NCI-H524 treated with DMSO at 0.1 percent for 48 hours (cell line): ENCODE data around the gene KRT81.
"Not testable (repeated sequence)": the region's sequence is repeated elsewhere in the genome, so short reads cannot be mapped to it uniquely, and the experiment has no call there.

Source experiments
- DNase-seq: peaks from one replicate; lab custom pipeline; 2025; lab: John Stamatoyannopoulos, UW

The KRT81 gene

DNA sequence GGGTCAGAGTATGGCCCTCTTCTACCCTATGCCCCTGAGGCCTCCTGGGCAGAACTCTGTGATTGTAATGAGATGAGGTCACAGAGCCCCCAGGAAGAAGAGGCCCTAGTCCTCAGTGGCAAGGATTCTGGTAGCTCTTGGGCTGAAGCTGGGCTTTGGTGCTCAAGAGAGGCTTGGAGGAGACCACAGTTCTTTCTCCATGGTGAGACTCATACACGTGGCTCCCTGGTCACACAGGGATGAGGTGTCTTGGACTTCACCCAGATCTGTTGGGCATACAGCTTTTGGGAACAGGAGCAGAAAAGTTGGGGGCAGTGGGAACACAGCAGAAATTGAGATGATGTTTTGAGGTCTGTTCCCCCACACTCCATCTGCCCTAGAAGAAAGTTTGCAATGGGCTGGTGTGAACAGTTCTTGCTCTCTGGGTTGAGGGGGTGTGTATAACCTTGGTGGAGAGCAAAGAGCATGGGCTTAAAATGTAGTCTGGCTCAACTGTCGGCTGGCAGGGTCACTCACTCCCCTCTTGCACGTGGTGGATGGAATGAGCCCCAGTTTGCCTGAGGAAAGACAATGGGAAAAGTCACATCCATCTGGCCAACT lies 16.7 kb downstream of the KRT81 start, which contains the start of gene KRT86:
Gene KRT86, plus strand, starts transcription at position 125 of the 600 bp plus-strand sequence. CDS start 27,272 bp downstream, outside the sequence.
- DNase-seq: no peak

DNA sequence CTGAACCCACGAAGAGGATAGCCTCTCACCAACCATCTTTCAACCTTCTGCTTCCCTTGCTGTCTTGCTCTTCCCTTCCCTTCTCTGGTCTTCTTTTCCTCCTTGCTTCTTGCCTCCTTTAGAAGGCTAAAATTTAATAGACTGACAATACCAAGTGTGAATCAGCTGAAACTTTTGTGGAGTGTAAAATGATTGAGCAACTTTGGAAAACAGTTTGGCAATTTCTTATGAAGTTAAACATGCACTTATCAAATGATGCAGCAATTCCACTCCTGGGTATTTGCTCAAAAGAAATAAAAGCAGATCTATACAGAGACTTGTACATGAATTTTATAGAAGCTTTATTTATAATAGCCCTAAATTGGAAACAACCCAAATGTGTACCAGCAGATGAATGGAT lies 20.2 kb downstream of the KRT81 start:
- no peak for DNase-seq

GRCh38 chr12:52270541-52271070 lies 20.7 kb downstream of the KRT81 start:
- no peak for DNase-seq

- DNase-seq: no peak
Measured at GRCh38 chr12:52268212-52268611, 23.1 kb downstream of the KRT81 start.

- no peak for DNase-seq
Measured at GRCh38 chr12:52267699-52268098, 23.6 kb downstream of the KRT81 start.

- DNase-seq: no peak
Measured at GRCh38 chr12:52267266-52267665, 24.1 kb downstream of the KRT81 start.

- no peak for DNase-seq
Measured at GRCh38 chr12:52266514-52266913, 24.8 kb downstream of the KRT81 start.

GRCh38 chr12:52264435-52264825 lies 26.9 kb downstream of the KRT81 start:
- no peak for DNase-seq

DNA sequence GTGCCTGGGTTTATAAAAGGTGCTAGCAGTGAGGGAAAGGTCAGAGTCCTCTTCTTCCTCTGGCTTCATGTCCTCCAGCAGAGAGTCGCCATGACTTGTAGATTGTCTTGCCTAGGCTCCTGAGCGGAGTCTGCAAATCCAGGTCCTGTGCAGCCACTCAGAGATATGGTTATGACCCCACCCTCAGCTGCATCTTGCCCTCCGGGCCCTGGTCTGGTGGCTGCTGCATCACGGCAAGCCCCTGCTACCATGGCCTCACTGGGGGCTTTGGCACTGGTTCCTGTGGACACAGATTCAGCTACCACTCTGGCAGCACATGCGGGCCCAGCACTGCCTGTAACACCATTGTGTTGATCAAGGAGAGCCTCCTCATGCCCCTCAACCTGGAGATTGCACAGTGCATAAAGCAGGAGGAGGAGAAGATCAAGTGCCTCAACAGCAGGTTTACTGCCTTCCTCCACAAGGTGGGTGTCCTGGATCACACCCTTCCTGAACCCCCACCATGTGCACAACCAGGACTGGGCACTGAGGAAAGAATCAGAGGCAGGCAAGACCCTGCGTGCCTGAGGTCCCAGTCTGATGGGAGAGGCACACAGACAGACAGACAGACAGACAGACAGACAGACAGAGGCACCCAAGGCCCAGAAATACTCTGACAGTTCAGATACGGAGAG lies 27.4 kb downstream of the KRT81 start:
- no peak for DNase-seq

GRCh38 chr12:52262286-52262685 lies 29.0 kb downstream of the KRT81 start:
- DNase-seq: no peak

DNA sequence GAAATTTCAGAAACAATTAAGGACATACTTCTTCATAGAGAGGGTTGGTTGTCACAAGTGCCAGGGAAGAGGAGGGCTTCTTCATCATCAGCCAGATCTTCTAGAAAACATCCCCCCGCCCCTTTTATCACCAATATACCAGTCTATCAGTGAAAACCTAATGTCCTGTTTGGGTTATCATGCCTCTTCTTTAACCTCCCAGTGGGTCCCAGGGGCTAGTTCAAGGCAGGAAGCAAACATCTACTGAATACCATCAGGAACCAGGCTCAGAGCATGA lies 30.2 kb downstream of the KRT81 start:
- no peak for DNase-seq

DNA sequence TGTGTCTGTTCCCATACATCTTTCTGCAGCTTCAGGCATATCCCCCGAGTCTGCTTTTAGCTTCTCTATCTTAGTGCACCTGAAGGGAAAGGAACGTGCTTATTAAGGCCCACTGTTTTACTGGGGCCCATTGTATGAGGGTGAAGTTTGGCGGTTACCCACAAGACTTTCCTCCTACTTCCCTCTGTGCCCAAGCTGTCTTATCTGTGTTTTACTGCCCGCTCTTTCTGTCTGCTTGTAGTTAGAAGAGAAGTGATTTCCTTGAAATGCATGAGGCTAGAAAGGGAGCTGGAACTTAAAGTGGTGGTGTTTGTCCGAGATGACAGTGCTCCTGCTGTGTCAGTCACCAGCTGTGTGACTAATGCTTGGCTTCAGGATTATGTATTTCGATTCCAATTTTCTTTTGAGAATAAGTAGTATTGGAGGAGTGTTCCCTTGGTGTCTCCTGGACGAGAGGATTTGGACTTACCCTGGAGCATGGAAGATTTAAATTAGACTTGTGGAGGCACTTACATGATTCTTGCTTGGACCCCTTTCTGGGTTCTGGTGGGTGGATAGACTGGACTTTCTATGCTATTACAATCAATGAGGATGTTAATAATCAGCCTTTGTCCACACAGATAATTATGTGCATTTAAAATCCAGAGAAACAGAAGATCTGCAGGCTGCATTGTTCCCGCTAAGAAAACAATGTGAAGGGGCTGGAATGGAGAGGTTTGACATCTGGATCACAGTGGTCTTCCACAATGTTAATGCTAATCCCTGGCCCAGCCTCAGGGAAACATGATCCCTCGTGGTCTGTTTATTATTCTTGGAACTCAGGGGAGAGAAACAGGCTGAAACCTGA lies 30.8 kb downstream of the KRT81 start:
- peak; percentile 74 for DNase-seq

GRCh38 chr12:52259657-52260243 lies 31.6 kb downstream of the KRT81 start:
- no peak for DNase-seq

DNA sequence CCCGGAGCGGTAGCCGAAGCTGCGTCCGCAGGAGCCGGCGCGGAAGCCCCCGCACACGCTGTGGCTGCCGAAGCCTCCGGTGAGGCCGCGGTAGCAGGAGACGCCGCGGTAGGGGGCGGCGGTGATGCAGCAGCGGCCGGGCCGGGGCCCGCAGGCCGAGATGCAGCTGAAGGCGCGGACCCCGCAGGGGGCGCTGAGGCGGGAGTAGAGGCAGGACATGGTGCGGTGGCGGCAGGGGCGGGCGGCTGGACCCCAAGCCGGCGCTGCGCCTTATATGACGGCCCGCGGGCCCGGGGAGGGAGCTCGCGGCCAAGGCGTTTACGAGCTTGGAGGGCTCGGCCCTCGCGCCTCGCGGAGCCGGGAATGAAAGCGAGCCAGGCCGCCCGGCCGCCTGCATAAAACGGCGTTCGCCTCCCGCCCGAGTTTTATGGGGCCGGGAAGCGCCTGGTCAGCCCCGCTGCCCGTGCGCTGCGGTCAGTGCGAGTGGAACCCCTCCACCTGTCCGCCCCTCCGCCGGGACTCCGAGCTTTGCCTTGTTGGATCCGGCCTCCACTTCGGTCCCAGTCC lies 32.9 kb downstream of the KRT81 start:
- DNase-seq: no peak

DNA sequence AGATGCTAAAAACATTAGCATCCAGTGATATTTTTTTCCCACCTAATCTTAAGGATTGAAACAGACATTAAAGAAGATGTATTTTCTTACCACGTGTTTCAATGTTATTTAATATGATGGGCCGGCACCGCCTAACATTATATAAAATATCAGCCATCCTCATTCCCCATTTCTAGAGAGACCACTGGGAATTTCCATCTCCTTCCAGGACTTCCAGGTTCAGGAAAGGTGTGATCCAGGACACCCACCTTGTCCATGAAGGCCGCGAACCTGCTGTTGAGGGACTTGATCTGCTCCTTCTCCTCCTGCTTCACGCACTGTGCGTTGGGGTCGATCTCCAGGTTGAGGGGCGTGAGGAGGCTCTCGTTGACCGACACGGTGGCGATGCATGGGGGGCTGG lies 33.4 kb downstream of the KRT81 start:
- not testable (repeated sequence) for DNase-seq

GRCh38 chr12:52257074-52257551 lies 34.2 kb downstream of the KRT81 start:
- no peak for DNase-seq

- no peak for DNase-seq
Measured at GRCh38 chr12:52256584-52256935, 34.8 kb downstream of the KRT81 start.

DNA sequence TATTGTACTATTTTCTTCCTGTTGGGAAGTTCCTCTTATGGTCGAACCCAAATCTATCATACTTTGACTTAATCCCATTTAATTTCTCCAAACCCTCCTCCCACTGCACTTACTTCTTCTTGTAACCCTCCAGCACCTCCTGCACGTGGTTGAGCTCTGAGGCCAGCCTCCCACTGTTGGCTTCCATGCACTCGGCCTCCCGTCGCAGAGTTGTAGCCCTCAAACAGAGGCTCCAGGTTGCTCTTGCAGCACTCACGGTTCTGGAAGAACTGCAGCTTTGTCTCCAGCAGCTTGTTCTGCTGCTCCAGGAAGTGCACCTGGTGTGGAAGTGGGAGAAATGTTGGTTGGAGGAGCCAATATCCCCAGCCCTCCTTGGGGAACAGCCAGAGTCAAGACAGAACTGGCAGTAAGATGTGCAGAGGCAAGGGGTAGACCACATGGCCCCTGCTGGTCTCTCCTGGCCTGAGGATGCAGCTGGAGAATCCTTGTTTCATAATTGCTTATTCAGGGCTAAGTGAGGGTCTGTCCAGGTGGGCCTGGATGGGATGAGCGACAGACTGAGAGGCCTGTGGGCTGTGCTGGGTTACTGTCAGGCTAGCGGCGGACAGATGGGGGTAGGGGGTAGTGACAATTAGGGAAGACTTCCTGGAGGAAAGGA lies 35.3 kb downstream of the KRT81 start:
- no peak for DNase-seq

GRCh38 chr12:52254965-52255751 lies 36.2 kb downstream of the KRT81 start:
- no peak for DNase-seq

DNA sequence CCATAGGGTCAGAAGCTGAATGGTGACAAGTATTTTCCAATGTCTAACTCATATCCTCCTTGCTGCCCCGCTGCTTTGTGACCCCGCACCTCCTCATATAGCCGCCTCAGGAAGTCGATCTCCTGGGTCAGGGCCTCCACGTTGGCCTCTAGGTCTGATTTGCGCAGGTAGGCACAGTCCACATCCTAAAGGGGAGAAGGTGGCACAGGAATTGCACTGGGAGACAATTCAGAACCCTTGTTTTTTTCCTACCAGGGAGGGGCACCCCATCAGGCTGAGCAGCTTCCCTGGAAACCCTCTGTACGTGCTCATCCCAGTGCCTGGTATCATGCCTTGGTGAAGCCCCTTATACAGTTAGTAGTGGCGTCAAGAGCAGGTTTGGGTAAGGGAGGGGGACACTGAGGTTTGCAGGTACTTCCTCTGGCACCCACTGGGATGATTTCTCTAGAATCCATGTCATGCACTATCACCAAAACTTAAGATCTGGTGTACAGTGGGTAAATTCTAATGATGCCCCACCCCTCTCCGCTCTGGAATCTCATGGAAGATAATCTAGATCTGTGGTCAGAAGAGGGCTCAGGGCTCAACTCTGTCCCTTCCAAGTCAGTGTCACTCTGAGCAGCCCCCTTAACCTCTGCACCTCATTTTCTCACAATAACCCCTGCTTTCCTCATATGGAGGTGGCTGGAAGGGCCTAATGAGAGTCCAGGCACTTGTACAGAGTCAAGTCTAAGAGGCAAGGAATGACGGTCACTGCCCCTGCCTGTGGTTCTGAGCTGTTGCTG lies 37.0 kb downstream of the KRT81 start:
- no peak for DNase-seq
